MCF 10A (cell line): ENCODE results near the gene ACKR4. TPM values are rescaled to one million over a fixed set of nuclear protein-coding genes. Genes with fewer than 3 reads are reported as not detected.
"Not testable (repeated sequence)": the region's sequence is repeated elsewhere in the genome, so short reads cannot be mapped to it uniquely, and the experiment has no call there.

Source experiments
- BruUV-seq: library from RNA; stranded (reverse); fragments of 400-500 nt; replicated peaks from 2 replicates; lab custom pipeline; 2021; lab: Mats Ljungman, UMichigan
- CTCF ChIA-PET: fragments of 300-600 bp; sonication (Branson Sonifier 250); formaldehyde crosslinking; extraction: SDS; loops from one replicate; lab custom pipeline; 2021; ENCODE audit warnings: antibody characterized with exemption, inconsistent platforms; lab: Yijun Ruan, JAX
- POLR2A ChIA-PET: fragments of 300-600, 350-650 bp; sonication (Branson Sonifier 250); formaldehyde crosslinking; extraction: SDS; loops from one replicate; lab custom pipeline; 2020; ENCODE audit warnings: antibody characterized with exemption, inconsistent platforms; lab: Yijun Ruan, JAX
- DNase-seq: peaks from one replicate; pipeline ENCODE4 v3.0.0-alpha.2; 2018; ENCODE audit not compliant: unreplicated experiment
- H3K27ac Mint-ChIP-seq: one replicate; pipeline ENCODE4 v1.8.0; 2022; ENCODE audit warnings: mild to moderate bottlenecking, low read depth, mixed read lengths; ENCODE audit not compliant: unreplicated experiment
- H3K27me3 Mint-ChIP-seq: one replicate; pipeline ENCODE4 v1.8.0; 2022; ENCODE audit warnings: mixed read lengths; ENCODE audit not compliant: insufficient read depth, unreplicated experiment
- H3K36me3 Mint-ChIP-seq: one replicate; pipeline ENCODE4 v1.8.0; 2022; ENCODE audit warnings: mild to moderate bottlenecking, moderate library complexity, mixed read lengths; ENCODE audit not compliant: insufficient read depth, unreplicated experiment
- H3K4me1 Mint-ChIP-seq: one replicate; pipeline ENCODE4 v1.8.0; 2022; ENCODE audit warnings: mixed read lengths; ENCODE audit not compliant: insufficient read depth, unreplicated experiment
- H3K4me3 Mint-ChIP-seq: one replicate; pipeline ENCODE4 v1.8.0; 2022; ENCODE audit warnings: mild to moderate bottlenecking, moderate library complexity, mixed read lengths; ENCODE audit not compliant: unreplicated experiment
- H3K9me3 Mint-ChIP-seq: one replicate; pipeline ENCODE4 v1.8.0; 2022; ENCODE audit warnings: mixed read lengths; ENCODE audit not compliant: unreplicated experiment
- CTCF ChIP-seq: fragments of 200-600 bp; IDR thresholded peaks from one replicate; pipeline ENCODE4 v1.8.0; 2022; ENCODE audit warnings: antibody characterized with exemption, mild to moderate bottlenecking; ENCODE audit not compliant: unreplicated experiment
- intact Hi-C: fragments of 100-400 bp; cut with micrococcal nuclease; formaldehyde crosslinking; loops from 2 replicates; pipeline ENCODE4 v1.14.1; 2022
- total RNA-seq: library from RNA; stranded (reverse); gene quantifications from 2 replicates; pipeline ENCODE4 v1.2.3, GENCODE V29; 2022

The ACKR4 gene
- total RNA-seq, 1 experiment from 2014 or later: not detected

DNA sequence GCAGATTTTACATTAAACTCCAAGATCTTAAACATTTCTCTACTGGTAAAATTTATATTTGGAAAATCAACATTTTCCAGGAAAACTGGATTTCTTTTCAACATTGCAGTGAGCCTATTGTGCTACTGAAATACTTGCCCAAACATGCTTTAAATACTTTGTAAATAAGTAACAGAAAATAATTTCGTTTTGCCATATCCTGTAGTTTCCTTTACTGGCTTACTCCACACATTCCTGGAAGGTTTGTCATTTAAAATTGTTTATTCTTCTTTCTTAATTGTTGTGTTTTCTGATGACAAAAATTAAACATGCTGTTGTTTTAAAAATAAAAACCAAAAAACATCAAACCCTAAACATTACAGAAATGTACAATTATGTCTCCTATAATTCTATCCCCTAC is 40.5 kb downstream of the ACKR4 start:
- Mint-ChIP-seq H3K27me3 (no peaks in the 10 kb centered on the region), H3K9me3 (no peaks in the 10 kb centered on the region), H3K4me3 (no peak overlapping the region), H3K27ac (peak overlapping the region; percentile 68), H3K4me1 (peaks cover 19% of the 10 kb centered on the region), H3K36me3 (peaks cover 20% of the 10 kb centered on the region)
- no TSS peak for BruUV-seq
- TF ChIP-seq CTCF: no peak
- ChIA-PET POLR2A (interaction anchor here (0.6 to 1.5 kb wide), 5 partner anchors 21 to 102 kb away, joined by 3 to 4 read pairs (median 3); no protein-coding TSS in a partner anchor), CTCF (interaction anchor here (6.8 kb wide), 1 partner anchor 100 kb away, joined by 284 read pairs; no protein-coding TSS in a partner anchor)
- intact Hi-C loops: no loop called here
- DNase-seq: peak; percentile 3

DNA sequence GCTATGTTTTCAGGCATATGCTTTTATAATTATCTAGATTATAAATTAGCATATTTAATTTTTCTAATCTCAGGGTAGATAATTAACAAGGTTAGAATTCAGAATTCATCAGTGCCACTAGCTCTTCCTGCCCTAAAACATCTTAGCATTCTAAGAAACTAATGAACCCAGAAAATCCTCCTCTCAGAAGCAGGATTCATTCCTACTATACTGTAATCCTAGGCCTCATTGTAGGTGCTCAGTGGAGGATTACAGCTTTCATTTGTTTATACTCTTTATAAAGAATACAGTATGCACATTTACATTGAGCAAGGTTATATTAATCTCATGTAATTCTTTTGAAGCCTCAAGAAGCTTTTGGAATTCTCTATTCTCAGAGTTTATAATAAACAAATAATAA is 41.6 kb downstream of the ACKR4 start:
- ChIA-PET CTCF (interaction anchor here (0.6 to 6.8 kb wide), 8 partner anchors 16 to 287 kb away, joined by 3 to 284 read pairs (median 4); no protein-coding TSS in a partner anchor), POLR2A (interaction anchor here (0.7 to 1.5 kb wide), 3 partner anchors 20 to 110 kb away, joined by 3 to 4 read pairs (median 3); no protein-coding TSS in a partner anchor)
- no peak for TF ChIP-seq CTCF
- Mint-ChIP-seq H3K36me3 (peaks cover 14% of the 10 kb centered on the region), H3K4me3 (no peak overlapping the region), H3K27me3 (no peaks in the 10 kb centered on the region), H3K9me3 (no peaks in the 10 kb centered on the region), H3K27ac (peak overlapping the region; percentile 5), H3K4me1 (peaks cover 19% of the 10 kb centered on the region)
- no TSS peak for BruUV-seq
- intact Hi-C loops: no loop called here
- DNase-seq: no peak

GRCh38 chr3:132641427-132641826 is 44.4 kb downstream of the ACKR4 start:
- POLR2A ChIA-PET: interaction anchor here (0.7 to 2.3 kb wide), 2 partner anchors 19 to 104 kb away, joined by 3 to 9 read pairs; no protein-coding TSS in a partner anchor
- intact Hi-C loops: loop anchor here (5.0 kb wide), 1 partner anchor 224 kb away; the partner anchor contains the start of gene DNAJC13
- H3K27ac Mint-ChIP-seq: not testable (repeated sequence)

DNA sequence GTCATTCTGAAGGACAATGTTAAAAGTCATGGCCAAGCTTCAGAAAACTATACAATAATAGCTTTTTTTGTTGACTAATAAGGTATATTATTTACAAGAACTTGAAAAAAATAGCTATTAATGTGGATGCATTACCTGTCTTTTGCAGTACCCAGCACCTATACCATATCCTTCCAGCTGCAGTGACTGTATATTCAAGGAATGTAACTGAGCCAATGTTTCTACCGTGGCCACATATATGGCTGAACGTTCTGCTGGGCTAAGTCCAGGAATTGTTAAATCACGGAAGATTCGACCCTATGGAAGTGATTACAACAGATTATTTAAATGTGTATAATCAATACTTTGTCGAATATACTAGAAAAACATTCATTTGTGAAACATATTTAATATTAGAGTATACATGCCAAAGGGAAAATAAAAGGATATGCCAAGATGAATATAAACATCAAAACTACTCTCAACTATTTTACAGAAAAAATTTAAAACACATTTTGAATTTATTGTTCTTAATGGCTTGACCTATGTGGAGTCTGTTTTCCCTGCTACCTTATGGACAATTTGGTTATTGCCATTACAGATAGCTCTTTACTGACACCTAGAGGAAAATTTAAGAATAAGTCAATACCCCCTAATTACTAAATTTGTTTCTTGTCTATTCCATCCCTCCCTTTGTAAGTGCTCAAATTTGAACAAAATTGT is 44.9 kb downstream of the ACKR4 start:
- intact Hi-C loops: loop anchor here (1.0 to 5.0 kb wide), 3 partner anchors 106 to 289 kb away; partner anchors contain the start of gene DNAJC13
- peak; percentile 58 for DNase-seq
- Mint-ChIP-seq H3K27me3 (no peaks in the 10 kb centered on the region), H3K27ac (no peak overlapping the region), H3K9me3 (no peaks in the 10 kb centered on the region), H3K36me3 (peaks cover 14% of the 10 kb centered on the region), H3K4me1 (peaks cover 11% of the 10 kb centered on the region), H3K4me3 (no peak overlapping the region)
- ChIA-PET POLR2A (interaction anchor here (0.7 to 2.3 kb wide), 5 partner anchors 17 to 108 kb away, joined by 3 to 9 read pairs (median 3); partner anchors contain the start of gene ACAD11), CTCF (interaction anchor here (0.6 to 6.8 kb wide), 30 partner anchors 8 to 1004 kb away, joined by 3 to 284 read pairs (median 6); partner anchors contain the start of genes ACAD11 and UBA5)
- BruUV-seq: no TSS peak
- peak; percentile 54 for TF ChIP-seq CTCF

More at GRCh38 chr3:132641427-132641826, 44.4 kb downstream of the ACKR4 start:
- CTCF ChIA-PET: interaction anchor here (0.6 to 6.8 kb wide), 24 partner anchors 9 to 1005 kb away, joined by 3 to 284 read pairs (median 7); partner anchors contain the start of gene ACAD11
- H3K36me3 Mint-ChIP-seq: peaks cover 14% of the 10 kb centered on the region
- H3K27me3 Mint-ChIP-seq, BruUV-seq, H3K4me3 Mint-ChIP-seq, DNase-seq, H3K9me3 Mint-ChIP-seq: not testable (repeated sequence)
- H3K4me1 Mint-ChIP-seq: peaks cover 17% of the 10 kb centered on the region
